Astrocyte of the hippocampus (primary cell): ENCODE measurements around the gene SNX1.

Experiments
- DNase-seq: peaks from one replicate; pipeline ENCODE4 v3.0.0; 2011; ENCODE audit warnings: low read depth, low spot score

The SNX1 gene

GRCh38 chr15:64146041-64146440 lies 50.3 kb downstream of the SNX1 start:
- no peak for DNase-seq

GRCh38 chr15:64146520-64146884 lies 50.7 kb downstream of the SNX1 start:
- DNase-seq: no peak

DNA sequence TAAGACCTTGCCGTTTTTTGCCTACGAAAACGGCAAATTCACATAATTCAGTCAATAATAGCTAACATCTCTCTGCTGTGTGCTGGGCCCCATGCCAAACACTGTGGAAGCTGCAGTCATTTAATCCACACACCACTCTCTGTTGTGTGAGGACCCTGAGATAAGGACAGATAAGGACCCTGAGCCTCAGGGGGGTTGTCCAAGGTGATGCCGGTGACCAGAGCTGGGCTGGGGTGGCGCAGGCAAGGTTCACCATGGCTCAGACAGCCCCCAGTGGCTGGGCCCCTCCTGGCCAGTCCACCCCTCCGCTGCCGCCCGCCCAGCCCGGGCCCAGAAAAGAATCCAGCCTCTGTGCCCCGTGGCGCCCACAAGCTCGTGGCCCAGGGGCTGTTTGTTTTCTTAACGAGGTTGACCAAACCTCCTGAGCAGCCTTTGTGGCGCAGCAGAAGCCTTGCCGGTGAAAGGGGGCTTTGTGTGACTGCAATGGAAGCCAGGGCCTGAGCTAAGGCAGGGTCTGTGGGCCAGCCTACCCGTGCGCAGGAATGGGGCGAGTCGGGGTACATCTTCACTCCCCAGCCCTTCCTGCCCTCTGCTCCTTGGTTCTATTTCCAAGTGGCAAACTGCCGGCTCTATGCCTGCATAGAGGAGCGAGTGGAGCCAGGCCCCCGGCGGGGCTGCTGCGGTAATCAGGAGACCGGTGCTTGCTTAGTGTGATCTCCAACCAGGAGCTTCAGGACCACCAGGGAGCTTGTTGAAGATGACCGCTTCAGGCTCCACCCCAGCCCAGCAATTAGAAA lies 51.3 kb downstream of the SNX1 start:
- DNase-seq: peak; percentile 81

- no peak for DNase-seq
Measured at GRCh38 chr15:64148168-64148567, 52.4 kb downstream of the SNX1 start.

DNA sequence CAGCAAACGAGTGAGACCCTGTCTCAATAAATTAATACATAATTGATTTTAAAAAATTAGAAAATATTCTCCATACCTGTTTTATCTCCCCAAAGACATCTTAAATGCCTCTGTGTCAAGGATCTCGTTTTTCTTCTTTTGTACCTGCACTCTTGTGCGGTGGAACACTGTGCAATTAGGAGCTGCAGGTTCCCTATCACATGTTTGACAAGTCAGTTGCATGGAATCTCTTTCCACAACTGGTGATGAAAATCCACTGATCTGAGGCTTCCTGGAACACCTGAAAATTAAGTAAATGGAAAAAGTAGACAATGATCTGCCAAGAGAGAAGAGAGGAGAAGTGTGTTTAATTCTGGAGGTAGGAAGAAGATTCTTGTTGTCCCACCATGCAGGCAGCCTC lies 52.8 kb downstream of the SNX1 start:
- no peak for DNase-seq

DNA sequence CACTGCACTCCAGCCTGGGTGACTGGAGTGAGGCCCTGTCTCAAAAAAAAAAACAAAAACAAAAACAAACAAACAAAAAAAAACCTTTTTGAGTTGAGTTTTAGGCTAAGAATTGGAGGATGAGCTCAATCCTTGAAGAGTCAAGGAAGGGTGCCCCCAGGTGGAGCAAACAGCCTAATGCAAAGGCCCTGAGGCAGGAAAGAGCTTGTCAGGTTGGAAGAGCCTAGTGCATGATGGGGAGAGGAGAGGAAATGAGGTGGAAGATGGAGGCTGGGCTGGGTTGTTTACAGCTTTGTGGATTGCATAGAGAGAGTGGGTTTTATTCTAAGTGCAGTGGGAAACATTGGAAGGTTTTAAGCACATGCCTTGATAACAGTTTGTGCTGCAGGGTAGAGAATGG lies 53.6 kb downstream of the SNX1 start:
- DNase-seq: no peak

GRCh38 chr15:64149893-64150578 lies 54.3 kb downstream of the SNX1 start:
- no peak for DNase-seq

GRCh38 chr15:64151727-64152506 lies 56.1 kb downstream of the SNX1 start, which contains the start of gene SNX22:
SNX22 (plus strand) TSS chr15:64151731; CDS start chr15:64151776, 45 bp downstream.
- DNase-seq: peak; percentile 26

DNA sequence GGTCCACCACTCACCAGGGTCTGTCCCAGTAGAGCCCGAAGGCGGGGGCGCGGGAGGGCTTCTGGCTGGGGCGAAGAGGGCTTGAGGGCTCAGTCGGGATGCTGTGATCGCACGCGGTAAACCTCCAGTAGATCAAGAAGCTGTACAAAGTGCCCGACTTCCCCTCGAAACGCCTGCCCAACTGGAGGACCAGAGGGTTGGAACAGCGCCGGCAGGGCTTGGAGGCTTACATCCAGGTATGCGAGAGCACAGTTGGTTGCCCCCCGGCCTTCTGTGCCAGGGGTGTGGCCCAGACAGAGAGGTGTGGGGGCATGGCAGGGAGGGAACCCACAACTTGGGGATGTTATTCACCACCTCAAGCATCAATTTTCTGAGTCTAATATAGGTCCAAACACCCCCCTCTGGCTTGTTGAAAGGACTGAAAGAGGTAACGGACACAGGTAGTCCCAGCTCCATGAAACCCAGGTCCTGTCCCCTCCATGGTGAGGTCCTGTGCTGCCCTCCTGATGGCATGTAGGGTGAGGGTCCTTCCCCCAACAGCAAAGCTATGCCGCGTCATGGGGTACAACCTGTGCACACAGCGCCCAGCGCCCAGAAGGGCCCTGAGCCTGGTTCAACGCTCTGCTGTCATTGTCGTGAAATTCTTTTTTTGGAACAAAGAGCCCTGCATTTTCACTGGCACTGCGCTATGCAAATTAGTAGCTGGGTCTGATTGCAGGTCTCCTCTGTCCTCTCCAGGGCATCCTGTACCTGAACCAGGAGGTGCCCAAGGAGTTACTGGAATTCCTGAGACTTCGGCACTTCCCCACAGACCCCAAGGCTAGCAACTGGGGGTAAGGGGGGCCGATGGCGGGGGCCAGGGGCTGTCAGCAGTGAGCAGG lies 57.0 kb downstream of the SNX1 start:
- DNase-seq: peak; percentile 32

GRCh38 chr15:64153480-64154367 lies 57.9 kb downstream of the SNX1 start:
- peak; percentile 95 for DNase-seq

DNA sequence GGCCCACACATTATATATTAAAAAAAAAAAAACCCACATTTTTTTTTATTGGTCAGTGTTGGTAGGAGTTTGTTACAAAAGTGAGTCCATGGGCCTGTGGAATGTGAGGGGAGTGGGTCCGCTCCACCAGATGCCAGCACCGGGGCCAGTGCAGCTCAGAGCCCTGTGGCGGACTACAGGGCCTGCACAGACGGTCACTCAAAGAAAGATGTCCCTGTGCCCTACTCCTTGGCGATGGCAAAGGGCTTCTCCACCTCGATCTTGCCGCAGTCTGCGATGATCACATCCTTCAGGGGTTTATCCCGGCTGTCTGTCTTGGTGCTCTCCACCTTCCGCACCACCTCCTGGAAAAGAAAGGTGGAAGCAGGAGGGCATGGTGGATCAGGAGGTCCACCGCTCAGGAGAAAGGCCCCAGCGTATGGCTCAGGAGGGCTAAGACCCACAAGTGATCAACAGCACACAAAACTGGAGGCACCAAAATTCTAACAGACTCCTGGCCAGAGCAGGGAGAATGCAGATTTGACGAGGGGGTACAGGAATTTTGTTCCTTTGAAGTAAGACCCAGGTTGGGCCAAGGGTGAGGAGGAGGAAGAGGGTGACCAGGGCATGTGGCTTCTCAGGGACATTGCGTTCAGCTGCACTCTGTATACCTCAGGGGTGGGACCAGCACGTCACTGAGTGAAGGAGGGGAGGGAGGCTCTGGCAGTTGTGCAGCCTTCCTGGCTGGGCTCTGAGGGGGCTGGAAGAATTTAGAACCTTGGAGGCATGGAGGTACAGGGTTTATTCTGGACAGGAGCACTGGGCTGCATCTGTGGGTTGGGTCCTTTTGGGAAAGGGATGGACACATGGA lies 60.2 kb downstream of the SNX1 start:
- no peak for DNase-seq

- DNase-seq: peak; percentile 38
Measured at GRCh38 chr15:64156652-64157331, 61.0 kb downstream of the SNX1 start.

DNA sequence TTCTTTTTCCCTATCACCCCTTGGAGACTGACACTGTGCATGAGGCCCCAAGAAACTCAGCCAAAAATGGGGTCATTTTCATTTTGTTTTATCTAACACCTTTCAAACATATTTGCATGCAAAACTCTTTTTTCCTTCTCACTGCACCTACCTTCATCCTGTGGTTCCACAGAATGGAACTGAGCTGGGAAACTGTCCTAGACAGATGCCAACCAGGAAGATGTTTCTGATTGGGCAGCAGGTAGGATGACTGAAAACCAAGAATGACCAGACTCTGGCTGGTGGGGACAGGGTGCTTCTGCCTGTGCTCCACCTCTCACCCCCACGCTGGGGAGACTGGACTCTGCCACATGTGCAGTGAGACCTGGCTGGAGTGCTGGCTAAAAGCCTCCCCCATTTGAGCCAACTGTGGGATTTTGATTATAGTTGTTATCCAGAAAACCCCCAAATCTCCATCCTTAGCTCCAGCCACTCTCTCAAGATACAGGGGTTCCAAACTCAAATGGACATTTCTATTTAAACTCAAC lies 61.9 kb downstream of the SNX1 start:
- DNase-seq: no peak

DNA sequence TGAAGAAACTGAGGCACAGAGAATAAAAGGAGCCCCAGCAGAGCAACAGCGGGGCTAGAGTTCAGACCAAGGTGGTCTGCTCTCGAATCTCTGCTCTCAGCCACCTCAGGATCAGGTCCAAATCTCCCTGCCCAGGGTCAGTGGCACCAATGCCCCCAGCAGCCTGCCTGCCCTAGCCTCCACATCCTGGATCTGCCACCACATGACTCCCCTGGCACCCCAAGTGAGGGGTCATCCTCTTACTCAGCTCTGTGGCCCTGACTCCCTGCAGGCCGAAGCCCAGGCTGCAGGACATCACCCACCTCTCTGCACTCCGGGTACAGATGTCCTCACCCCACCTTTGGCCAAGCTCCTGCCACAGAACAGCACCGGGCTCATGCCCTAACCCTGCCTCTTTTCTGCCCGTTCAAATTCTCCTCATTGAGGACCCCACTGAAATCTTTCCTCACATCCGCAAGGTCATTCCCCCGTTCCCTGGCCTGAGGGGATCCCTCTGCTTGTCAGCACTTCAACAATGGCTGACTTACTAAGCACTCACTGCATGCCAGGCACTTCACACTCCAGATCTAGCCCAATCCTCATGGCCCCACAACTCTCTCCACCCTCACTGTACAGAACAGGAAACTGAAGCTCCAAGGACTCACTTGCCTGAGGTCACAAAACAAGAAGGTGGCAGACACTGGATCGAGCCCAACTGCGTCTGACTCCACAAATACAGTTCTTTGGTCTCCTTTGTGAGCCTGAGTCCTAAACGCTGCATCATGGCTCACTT lies 62.8 kb downstream of the SNX1 start:
- no peak for DNase-seq

- DNase-seq: no peak
Measured at GRCh38 chr15:64161688-64162477, 66.1 kb downstream of the SNX1 start.

GRCh38 chr15:64162478-64162868 lies 66.7 kb downstream of the SNX1 start:
- no peak for DNase-seq
